GM21526 (cell line): ENCODE results near the gene DMD.
"Not testable (repeated sequence)": the region's sequence is repeated elsewhere in the genome, so short reads cannot be mapped to it uniquely, and the experiment has no call there.

ENCODE experiments used
- ATAC-seq: cut with Tn5 transposase; IDR thresholded peaks from one replicate; pipeline ENCODE4 v1.9.1; 2021; ENCODE audit warnings: moderate library complexity; ENCODE audit not compliant: unreplicated experiment, low FRiP score

DMD gene

DNA sequence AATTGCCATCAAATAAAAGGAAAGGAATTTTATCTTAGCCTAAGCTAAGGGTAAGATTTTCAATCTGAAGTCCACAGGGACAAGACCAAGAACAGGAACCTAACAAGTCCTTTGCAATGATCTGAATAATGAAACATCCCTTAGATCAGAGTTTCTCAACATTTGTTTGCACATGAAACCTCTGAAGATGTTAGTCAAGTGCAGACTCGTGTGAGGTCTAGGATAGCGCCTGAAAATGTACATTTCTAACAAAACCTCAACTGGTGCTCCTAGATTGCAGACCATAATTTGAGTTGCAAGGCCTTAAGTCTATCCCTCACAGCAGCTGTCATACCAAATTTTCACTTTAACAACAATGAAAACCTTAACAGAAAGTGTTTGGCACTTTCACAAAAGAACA, 337.6 kb downstream of the DMD start:
- ATAC-seq: no peak

DNA sequence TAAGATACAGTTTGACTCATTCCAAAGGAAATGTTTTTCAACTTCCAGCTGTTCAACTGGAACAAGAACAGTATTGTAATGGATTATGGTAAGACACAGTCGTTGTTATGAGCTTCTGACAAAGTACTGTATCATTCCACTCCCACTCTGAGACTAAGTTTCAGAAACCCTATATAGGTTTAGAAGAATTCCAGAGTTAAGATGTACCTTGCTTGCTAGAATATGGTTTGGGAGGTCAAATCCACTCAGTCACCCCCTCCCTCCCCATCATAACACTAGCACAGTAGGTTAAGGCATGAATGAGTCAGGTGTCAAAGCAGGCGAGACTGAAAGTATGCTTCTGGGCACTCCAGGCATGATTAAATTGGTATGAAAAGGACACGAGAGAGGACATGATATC, 339.7 kb downstream of the DMD start:
- ATAC-seq: no peak

DNA sequence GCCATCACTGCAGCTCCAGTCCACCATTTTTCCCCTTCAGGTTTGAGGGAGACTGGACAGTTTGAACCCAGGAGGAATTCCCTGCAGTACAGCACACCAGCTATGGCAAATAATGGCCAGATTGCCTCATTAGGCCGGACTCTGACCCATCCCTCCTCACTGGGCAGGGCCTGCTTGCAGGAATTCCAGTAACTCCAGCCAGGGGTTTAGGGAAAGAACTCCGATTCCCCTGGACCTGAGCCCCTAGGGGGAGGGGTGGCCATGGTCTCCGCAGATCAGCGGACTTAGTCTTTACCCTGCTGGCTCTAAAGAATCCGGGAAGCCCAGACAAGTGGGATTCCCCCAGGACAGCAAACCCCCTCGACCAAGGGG, 342.8 kb downstream of the DMD start:
- ATAC-seq: no peak

DNA sequence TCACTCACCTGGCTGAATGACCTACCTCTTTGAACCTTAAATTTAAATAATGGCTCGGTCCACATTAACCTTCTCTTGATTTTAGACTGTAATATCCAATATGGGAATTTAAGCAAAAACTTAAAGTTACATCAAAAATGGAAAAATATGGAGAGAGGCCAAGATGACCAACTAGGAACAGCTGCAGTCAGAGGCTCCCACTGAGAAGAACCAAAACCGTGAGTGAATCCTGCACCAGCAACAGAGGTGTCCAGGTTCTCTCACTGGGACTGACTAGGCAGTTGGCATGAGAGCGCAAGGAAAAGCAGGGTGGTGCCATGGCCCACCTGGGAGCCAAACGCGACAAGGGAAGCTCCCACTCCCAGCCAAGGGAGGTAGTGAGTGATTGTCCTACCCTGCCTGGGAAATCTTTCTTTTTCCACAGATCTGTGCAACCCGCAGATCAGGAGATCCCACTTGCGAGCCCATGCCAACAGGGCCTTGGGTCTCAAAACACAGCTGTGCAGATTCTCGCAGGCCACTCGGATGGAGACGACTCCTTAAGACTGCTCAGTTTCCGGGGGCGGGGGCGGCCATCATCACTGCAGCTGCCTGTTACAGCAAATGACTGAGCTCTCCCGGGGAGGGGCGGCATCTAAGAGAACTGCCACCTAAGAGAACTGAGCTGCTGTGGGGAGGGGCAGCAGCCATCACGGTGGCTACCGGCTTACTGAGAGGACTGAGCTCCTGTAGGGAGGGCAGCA, 343.4 kb downstream of the DMD start:
- ATAC-seq: no peak

DNA sequence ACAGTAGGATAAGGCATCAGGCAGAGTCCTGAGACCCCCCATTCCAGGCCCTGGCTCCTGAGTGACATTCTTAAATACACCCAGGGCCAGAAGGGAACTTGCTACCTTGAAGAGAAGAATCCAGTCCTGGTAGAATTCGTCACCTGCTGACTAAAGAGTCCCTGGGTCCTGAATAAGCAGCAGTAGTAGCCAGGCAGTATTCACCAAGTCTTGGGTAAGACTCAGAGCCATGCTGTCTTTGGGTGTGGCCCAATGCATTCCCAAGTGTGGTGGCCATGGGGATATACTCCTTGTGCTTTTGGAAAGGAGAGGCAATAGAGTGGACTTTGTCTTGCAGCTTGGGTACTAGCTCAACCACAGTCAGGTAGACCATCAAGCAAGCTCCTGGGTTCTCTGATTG, 359.1 kb downstream of the DMD start:
- no peak for ATAC-seq

DNA sequence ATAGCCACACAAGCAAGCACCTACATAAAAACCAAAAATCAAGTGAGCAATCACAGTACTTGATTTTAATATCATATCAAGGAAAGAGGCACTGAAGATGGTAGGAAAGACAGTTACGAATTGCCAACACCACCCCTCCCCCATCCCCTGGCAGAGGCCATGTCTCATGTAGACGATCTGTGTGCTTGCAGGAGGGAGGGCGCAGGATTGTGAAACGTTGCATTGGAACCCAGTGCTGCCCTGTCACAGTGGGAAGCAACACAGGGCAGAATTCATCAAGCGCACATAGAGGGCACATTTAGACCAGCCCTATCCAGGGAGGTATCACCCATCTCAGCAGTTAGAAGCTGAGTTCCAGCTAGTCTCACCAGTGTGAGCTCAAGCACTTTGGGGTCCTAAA, 359.8 kb downstream of the DMD start:
- ATAC-seq: no peak

DNA sequence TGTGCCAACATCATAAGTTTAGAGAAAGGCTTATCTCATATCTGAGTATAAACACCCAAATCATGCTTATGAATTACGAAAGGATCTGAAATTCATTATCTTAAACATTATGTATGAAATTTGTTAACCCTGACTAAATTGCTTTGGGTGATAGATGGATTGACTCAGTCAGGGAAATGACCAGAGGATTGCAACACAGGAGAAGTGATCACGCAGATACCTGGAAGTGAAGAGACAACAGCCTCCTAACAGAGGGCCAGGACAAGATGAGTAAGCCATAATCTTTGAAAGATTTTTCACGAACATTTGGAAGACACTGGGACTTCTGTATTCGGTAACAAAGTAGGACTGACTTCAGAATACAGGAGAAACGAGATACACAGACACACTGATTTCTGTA, 363.4 kb downstream of the DMD start:
- no peak for ATAC-seq

DNA sequence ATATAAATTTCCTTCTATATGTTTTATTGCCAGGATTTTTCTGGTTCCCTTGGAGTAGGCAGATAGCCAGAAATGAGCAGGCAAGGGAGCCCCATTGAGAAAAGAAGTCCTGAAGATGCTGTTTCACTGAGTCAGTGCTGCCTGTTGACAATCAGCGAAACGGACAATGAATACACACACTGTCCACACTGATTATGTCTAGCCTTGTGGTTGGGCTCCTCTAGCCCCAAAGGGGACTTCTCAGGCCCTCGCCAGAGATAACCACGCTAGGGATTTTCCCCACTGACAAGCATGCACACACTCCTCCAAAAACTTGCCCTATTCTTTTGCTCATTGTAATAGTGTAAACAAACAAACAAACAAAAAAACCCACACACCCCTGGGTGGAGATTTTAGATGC, 369.3 kb downstream of the DMD start:
- ATAC-seq: no peak

DNA sequence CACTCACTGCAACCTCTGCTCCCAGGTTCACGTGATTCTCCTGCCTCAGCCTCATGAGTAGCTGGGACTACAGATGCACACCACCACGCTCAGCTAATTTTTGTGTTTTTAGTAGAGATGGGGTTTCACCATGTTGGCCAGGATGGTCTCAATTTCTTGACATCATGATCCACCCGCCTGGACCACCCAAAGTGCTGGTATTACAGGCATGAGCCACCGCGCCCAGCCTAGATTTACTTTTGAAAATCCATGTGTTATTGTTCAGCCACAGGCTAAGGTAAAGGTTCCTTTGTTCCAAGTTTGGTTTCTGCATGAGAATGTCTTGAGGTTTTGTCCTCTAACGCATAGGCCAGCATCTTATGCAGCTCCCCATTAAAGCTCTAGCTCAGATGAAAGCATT, 371.6 kb downstream of the DMD start:
- no peak for ATAC-seq

DNA sequence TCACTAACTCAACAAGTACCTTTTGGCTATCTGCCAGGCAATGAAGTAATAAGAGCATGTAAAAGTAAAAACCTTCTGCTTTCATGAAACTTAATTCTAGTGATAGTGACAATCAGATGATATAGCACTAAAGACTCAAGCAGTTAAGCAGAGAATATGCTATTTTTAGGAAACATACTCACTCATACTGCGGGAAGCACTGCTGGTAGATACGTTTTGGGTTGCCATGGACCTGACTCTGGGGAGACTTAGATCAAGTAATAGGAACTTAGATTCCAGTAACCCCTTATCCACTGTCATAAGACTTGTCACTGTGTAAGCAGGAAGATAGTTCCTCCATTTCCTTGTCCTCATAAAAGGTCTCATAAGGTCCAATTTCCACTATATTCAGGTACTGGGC, 386.3 kb downstream of the DMD start:
- ATAC-seq: no peak

DNA sequence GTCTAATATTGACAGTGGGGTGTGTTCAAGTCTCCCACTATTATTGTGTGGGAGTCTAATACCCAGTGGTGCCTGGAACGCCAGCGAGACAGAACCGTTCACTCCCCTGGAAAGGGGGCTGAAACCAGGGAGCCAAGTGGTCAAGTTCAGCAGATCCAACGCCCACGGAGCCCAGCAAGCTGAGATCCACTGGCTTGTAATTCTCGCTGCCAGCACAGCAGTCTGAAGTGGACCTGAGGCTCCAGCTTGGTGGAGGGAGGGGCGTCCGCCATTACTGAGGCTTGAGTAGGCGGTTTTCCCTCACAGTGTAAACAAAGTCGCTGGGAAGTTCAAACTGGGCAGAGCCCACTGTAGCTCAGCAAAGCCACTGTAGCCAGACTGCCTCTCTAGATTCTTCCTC, 407.3 kb downstream of the DMD start:
- no peak for ATAC-seq

DNA sequence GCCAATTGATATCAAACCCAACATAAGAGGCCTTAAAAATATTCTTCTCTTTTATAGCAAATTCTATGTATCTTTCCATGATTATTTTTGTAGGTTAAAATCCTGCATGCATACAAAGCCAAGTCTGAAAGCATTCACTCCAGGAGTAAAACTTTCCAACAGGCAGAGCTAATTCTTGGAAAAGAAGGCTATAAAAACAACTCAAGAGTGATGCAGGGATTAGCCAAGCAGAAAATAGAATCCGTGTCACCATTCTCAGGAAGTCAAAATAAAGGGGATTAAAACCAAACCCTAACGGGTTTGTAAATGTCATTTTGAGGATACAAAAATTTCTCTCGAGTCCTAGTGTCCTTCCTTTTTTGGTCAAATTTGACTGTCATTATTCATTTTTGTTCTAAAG, 412.4 kb downstream of the DMD start:
- ATAC-seq: no peak

DNA sequence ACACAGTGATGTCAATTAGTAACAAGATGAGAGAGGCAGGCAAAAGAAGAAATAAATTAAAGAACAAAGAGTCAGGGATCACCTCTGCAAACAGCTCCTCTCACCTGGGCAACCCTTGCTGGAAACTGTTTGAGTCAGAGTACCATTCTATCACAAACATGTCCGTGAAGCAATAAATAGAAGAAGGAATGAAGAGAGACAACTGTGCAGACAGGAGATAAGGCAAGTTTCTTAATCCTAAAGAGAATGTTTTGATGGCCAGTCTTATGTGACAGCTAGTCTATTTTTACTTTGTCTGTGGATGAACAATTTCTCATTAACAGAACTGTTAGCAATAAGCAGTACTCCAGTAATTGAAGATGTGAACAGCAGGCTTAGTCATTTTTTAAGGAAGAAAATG, 422.4 kb downstream of the DMD start:
- ATAC-seq: no peak

DNA sequence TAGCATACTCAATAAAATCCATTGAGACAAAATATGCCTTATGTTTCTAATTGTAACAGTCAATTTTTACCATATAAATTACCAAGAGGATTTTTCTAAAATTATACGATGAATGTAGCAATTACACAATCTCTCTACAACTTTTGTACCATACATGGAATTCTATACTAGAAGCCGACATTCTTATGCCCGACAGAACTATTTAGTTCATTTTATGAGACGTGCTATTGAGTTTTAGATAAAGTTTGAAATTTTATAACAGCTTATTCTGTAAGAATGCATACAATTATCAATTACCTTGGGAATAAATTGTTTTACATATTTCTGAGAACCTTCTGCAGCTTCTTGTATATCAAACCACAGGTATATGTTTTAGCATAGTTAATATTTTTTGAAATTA, 431.2 kb downstream of the DMD start:
- ATAC-seq: no peak

DNA sequence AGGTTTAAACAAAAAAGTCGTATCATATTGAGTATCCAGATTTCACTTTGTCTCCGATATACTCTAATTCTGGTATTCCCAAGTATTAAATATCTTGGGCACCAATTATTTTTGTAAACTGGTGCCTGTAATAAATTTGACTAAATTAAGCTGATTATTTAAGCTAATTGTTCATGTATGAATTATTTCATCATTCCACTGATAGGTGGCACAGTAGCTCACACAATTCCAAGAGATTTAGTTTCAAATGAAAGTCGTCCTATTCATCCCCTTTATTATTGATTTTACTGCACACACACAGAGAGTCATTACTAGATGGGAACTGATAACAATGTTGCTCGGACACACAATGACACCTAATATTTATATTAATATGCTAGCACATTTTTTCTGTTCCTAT, 432.4 kb downstream of the DMD start:
- no peak for ATAC-seq

DNA sequence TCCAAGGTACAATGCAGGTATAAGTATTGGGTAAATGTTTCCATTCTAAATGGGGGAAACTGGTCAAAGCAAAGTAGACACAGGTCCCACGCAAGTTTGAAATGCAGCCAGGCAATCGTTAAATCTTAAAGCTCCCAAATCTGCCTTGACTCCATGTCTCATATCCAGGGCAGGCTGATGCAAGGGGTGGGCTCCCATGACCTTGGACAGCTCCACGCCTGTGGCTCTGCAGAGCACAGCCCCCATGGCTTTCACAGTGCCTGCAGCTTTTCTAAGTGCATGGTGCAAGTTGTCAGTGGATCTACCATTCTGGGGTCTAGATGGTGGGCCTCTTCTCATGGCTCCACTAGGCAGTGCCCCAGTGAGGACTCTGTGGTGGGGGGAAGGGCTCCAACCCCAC, 436.4 kb downstream of the DMD start:
- no peak for ATAC-seq

DNA sequence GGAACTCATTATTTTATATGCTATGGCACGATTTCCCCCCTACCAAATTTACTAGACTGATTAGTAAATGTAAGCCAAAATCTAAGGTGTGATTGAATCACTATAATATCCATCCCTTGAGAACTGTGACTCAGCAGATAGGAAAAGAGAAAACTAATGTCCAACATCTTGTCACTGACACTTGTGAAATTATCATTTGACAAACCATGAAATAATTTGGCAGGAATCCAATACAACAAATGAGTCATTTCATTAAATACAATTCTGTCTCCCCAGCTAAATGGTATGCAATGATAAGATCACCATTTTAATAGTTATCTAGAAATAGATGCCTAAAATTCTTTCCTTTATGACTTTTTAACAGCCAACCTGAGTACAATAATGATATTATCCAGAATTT, 462.3 kb downstream of the DMD start:
- ATAC-seq: no peak

DNA sequence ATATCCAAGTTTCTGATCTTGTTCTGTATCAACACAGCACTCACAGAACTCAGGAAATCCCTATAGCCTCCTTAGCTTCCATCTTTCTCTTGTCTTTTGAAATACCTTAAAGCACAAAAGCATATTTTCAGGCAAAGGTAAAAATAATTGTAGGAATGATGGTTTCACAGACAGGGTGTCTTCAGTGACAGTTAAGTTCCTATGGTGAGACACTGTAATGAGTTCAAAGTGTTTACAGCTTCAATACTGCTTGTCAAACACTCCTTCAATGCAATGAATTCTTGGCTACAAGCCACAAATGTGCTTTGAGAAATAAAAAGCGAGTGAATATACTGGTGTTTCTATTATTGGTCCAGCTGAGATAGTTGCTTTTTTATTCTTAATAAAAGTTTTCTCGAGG, 466.0 kb downstream of the DMD start:
- no peak for ATAC-seq

DNA sequence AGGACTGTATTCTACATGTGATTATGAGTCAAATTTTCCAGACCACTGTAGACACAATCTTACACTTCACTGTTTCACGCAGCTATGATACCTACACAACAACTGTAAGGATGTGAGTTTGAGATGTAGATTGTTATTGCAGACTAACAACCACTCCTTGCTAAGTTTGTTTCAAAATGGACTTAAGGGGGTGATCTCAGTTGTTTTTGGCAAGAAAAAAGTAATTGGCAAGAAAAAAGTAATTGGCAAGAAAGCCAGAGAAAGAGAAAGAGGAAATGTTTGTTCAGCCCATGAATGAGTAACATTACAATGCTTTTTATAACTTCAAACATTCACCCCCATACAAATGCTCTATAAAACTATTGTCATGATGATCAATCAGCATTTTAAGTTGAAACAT, 466.4 kb downstream of the DMD start:
- no peak for ATAC-seq

DNA sequence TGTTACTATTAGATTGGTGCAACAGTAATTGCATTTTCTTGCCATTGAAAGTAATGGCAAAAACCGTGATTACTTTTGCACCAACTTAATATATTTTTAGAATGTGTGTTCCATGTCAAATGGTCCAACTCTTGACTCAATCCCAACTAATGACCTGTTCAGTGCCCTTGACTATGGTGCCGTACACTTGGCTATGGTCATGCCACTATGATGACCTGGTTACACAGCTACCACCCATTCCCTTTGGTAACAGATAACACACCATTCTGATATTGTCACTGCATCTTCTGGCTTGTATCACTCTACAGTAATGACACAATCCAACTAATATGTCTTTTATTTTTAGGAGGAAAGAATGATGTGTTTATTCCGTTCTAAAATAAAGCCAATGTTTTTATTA, 469.4 kb downstream of the DMD start:
- ATAC-seq: no peak

DNA sequence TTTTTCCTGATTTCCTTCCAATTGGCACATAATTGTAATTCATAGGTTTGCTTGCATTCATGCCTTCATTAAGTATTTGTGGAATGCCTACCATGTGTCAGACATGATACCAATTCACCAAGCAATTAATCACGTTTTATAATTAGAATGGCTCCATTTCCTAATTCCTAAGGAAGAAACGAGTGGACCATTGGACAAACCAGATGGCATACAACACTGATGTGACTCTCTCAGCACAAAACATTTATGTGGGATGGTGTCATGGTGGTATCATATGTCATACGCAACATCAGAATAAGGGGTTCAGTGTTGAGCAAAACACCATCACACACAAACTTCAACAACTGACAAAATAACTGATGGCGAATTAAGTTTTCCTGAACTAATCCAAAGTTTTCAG, 502.8 kb downstream of the DMD start:
- no peak for ATAC-seq

DNA sequence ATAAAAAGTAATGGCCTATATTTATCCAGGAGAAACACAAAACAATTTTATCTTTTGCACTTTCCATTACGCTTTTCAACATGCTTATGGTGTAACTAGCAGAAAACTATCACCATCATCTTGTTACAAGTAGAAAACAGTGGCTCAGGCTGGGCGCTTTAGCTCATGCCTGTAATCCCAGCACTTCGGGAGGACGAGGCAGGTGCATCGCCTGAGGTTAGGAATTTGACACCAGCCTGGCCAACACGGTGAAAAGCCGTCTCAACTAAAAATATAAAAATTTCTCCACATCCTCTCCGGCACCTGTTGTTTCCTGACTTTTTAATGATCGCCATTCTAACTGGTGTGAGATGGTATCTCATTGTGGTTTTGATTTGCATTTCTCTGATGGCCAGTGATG, 506.0 kb downstream of the DMD start:
- not testable (repeated sequence) for ATAC-seq

DNA sequence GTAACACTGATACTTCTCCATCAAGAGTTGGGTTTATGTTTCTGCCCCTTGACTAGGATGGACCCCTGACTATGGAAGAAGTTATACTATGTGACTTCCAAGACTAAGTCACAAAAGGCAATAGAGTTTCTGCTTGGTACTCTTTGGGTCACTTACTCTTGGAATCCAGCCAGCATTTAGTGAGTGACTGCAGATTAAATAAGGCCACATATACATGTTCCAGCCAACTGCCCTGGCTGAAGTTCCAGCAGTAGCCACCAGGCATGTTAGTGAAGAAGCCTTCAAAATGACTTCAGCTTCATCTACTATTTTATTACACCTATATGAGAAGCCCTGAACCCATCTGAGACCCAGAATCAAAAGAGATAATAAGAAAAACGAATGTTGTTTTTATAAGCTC, 524.0 kb downstream of the DMD start:
- ATAC-seq: no peak
